ENCODE results near the gene PLXNA2.

PLXNA2 gene

GRCh38 chr1:208009303-208009702, 234.9 kb downstream of the PLXNA2 start:
- TF ChIP-seq CTCF (IDR thresholded peaks at IDR 0.05): no peak

- no peak for TF ChIP-seq CTCF (IDR thresholded peaks at IDR 0.05)
Measured at GRCh38 chr1:208008534-208008933, 235.7 kb downstream of the PLXNA2 start.

GRCh38 chr1:208007938-208008342, 236.2 kb downstream of the PLXNA2 start:
- TF ChIP-seq CTCF (IDR thresholded peaks at IDR 0.05): no peak

GRCh38 chr1:208007319-208007937, 236.8 kb downstream of the PLXNA2 start:
- no peak for TF ChIP-seq CTCF (IDR thresholded peaks at IDR 0.05)

- no peak for TF ChIP-seq CTCF (IDR thresholded peaks at IDR 0.05)
Measured at GRCh38 chr1:208006258-208006920, 237.8 kb downstream of the PLXNA2 start.

- no peak for TF ChIP-seq CTCF (IDR thresholded peaks at IDR 0.05)
Measured at GRCh38 chr1:208004851-208005250, 239.3 kb downstream of the PLXNA2 start.

GRCh38 chr1:208003241-208003640, 240.9 kb downstream of the PLXNA2 start:
- TF ChIP-seq CTCF (IDR thresholded peaks at IDR 0.05): no peak

Measured in LNCAP (cell line).